Upper lobe of left lung (tissue), 6 donors: Measurements from ENCODE around the gene CASD1. TPM values are rescaled to one million over a fixed set of nuclear protein-coding genes. Genes with fewer than 3 reads are reported as not detected.

Experiments used
- ATAC-seq, 2 donors: fragments of 200-7000 bp; cut with Tn5 transposase; one replicate each; pipeline ENCODE4 v1.9.1; 2022; ENCODE audit warnings: mild to moderate bottlenecking in 2 of 2, moderate library complexity in 2 of 2; ENCODE audit not compliant: low FRiP score in 2 of 2
- DNase-seq, 2 donors: peaks; one replicate each; pipeline ENCODE4 v3.0.0-alpha.2; 2019 to 2020
- H3K27ac ChIP-seq, 4 donors: fragments of 200-600 bp; sonication (generic); one replicate each; pipeline ENCODE4 v1.5.1; 2016 to 2019
- H3K27me3 ChIP-seq, 4 donors: fragments of 200-600 bp; sonication (generic); one replicate each; pipeline ENCODE4 v1.5.1; 2017 to 2019
- H3K36me3 ChIP-seq, 4 donors: fragments of 200-600 bp; sonication (generic); one replicate each; pipeline ENCODE4 v1.5.1; 2016 to 2019
- H3K4me1 ChIP-seq, 4 donors: fragments of 200-600 bp; sonication (generic); one replicate each; pipeline ENCODE4 v1.5.1; 2018 to 2019
- H3K4me3 ChIP-seq, 4 donors: fragments of 200-600 bp; sonication (generic); one replicate each; pipeline ENCODE4 v1.5.1; 2017 to 2019; ENCODE audit warnings: mild to moderate bottlenecking in 2 of 4, moderate library complexity in 1 of 4
- H3K9me3 ChIP-seq, 4 donors: fragments of 200-600 bp; sonication (generic); one replicate each; pipeline ENCODE4 v1.5.1; 2018 to 2019
- CTCF ChIP-seq, 6 experiments: fragments of 450-650 bp in 4 of 6; fragments of 200-600 bp in 2 of 6; sonication (generic) in 2 of 6; IDR thresholded peaks; one replicate each; pipeline ENCODE4 v1.5.1; 2016 to 2019; ENCODE audit warnings: antibody characterized with exemption in 6 of 6
- EP300 ChIP-seq, 4 donors: sonication (generic); formaldehyde crosslinking; IDR thresholded peaks; one replicate each; pipeline ENCODE4 v1.5.1; 2017; ENCODE audit warnings: antibody characterized with exemption in 4 of 4, control low read depth in 2 of 4
- POLR2A ChIP-seq, 4 donors: fragments of 450-650 bp; IDR thresholded peaks; one replicate each; pipeline ENCODE4 v1.5.1; 2016 to 2017; ENCODE audit warnings: antibody characterized with exemption in 4 of 4, mild to moderate bottlenecking in 2 of 4
- POLR2AphosphoS5 ChIP-seq, 2 donors: sonication (generic); formaldehyde crosslinking; IDR thresholded peaks; one replicate each; pipeline ENCODE4 v1.5.1; 2017; ENCODE audit warnings: antibody characterized with exemption in 2 of 2
- WGBS, 2 donors: methylation state at CpG; one replicate each; pipeline ENCODE4 v1.1.5; 2017 to 2018; 5-methylcytosine and 5-hydroxymethylcytosine counted together
- total RNA-seq, 6 donors: library from RNA; depleted of rRNA in 4 of 6; stranded (reverse); fragments of >200 nt in 4 of 6; gene quantifications; one replicate each; pipeline versions ENCODE4 v1.1.0 to v1.2.1, GENCODE V29; 2016 to 2021
- donor health status: DM: no; HTN: no; CAD: no; lungs with moderate emphysema.
- donor health status: DM: no; HTN: yes; CAD: no; lungs with severe emphysema.

CASD1 gene
- total RNA-seq, 6 donors from 2014 or later: 10.1 to 52.9 (median 24.7) TPM

GRCh38 chr7:94498918-94499317, 10.7 kb upstream of the CASD1 start:
- no peak overlapping the region for H3K4me3 ChIP-seq
- no peak for TF ChIP-seq POLR2A (IDR thresholded peaks at IDR 0.05)
- TF ChIP-seq EP300 (IDR thresholded peaks at IDR 0.05): no peak
- TF ChIP-seq POLR2AphosphoS5 (IDR thresholded peaks at IDR 0.05): no peak
- TF ChIP-seq CTCF (IDR thresholded peaks at IDR 0.05): no peak
- DNase-seq: no peak
- H3K27me3 ChIP-seq: no peaks in the 10 kb centered on the region
- no peaks in the 10 kb centered on the region for H3K4me1 ChIP-seq
- 87 to 95% methylated on average over 2 of the region's 2 CpGs for WGBS, 2 donors
- H3K27ac ChIP-seq: no peak overlapping the region
- no peaks in the 10 kb centered on the region for H3K9me3 ChIP-seq
- no peaks in the 10 kb centered on the region for H3K36me3 ChIP-seq
- no peak for ATAC-seq

DNA sequence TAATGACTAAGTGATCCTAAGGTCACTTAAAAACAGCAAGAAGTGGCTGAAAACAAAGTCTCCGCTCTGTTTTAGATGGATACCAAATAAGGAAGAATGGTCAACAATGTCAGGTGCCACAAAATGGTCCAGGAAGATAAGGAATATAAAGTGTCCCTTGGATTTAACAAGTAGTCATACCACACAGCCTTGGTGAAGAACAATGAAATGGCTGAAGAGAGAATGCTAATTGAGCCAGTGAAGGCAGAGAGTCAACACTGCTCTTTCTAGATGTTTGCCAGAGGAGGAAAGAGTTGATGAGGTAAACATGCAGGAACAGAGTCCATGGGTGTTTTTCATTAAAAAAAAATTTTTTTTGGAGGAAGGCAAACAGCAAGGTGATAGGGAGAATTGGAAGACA, 2.1 kb upstream of the CASD1 start:
- 93 to 100% methylated on average over 1 of the region's 1 CpG for WGBS, 2 donors
- H3K27ac ChIP-seq: no peak overlapping the region
- no peaks in the 10 kb centered on the region for H3K36me3 ChIP-seq
- no peaks in the 10 kb centered on the region for H3K27me3 ChIP-seq
- TF ChIP-seq POLR2A (IDR thresholded peaks at IDR 0.05): no peak
- TF ChIP-seq POLR2AphosphoS5 (IDR thresholded peaks at IDR 0.05): no peak
- no peak for TF ChIP-seq CTCF (IDR thresholded peaks at IDR 0.05)
- no peak for TF ChIP-seq EP300 (IDR thresholded peaks at IDR 0.05)
- H3K4me1 ChIP-seq: peaks cover 12 to 26% (median 16%) of the 10 kb centered on the region in 4 donors
- DNase-seq (no peak), ATAC-seq (no peak)
- no peaks in the 10 kb centered on the region for H3K9me3 ChIP-seq
- no peak overlapping the region for H3K4me3 ChIP-seq

- no peaks in the 10 kb centered on the region for H3K27me3 ChIP-seq
- peaks cover 12 to 31% (median 16%) of the 10 kb centered on the region in 4 donors for H3K4me1 ChIP-seq
- H3K27ac ChIP-seq: no peak overlapping the region
- ATAC-seq (no peak), DNase-seq (no peak)
- H3K9me3 ChIP-seq: no peaks in the 10 kb centered on the region
- no peaks in the 10 kb centered on the region for H3K36me3 ChIP-seq
- H3K4me3 ChIP-seq: no peak overlapping the region
- TF ChIP-seq POLR2AphosphoS5 (IDR thresholded peaks at IDR 0.05) (no peak), CTCF (IDR thresholded peaks at IDR 0.05) (no peak), POLR2A (IDR thresholded peaks at IDR 0.05) (no peak), EP300 (IDR thresholded peaks at IDR 0.05) (no peak)
Observed at GRCh38 chr7:94507962-94508361, 1.6 kb upstream of the CASD1 start.

DNA sequence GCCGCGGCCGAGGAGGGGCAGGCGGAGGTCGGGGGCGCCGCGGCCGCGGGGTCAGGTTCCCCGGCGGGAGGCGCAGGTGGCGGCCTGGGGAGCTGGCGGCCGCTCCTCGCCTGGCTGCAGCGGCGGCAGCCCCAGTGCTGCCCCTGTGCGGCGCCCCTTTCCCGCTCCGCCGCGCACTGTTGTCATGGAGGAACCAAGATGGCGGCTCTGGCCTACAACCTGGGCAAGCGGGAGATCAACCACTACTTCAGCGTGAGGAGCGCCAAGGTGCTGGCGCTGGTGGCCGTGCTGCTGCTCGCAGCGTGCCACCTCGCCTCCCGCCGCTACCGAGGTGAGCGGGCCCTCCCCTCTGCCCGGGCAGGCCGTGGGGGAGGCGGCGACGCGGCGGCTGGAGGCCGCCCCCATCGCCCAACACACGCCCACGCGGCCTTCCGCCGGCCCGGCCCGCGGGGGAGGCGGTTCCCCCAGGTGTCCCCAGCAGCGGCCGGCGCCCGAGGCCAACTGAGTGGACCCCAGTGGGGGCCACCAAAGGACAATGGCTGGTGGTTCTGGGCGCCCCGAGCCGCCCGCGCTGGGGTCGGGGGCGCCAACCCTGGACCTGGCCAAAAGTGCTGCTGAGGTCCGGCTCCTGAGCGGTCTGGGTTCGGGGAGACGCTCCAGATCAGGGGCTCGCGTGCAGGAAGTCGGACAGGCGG, 425 bp downstream of the CASD1 start:
- Histone ChIP-seq H3K4me1 (peaks cover 12 to 41% (median 21%) of the 10 kb centered on the region in 4 donors), H3K9me3 (no peaks in the 10 kb centered on the region), H3K36me3 (no peaks in the 10 kb centered on the region), H3K4me3 (peak overlapping the region; percentile 75 to 84 (median 84)), H3K27ac (peak overlapping the region; percentile 89 to 96 (median 95)), H3K27me3 (no peaks in the 10 kb centered on the region)
- DNase-seq (peak; percentile 68 to 94), ATAC-seq (peak; percentile 90 to 91)
- peak in 2 of 4 donors; percentile 19 to 86 for TF ChIP-seq POLR2A (IDR thresholded peaks at IDR 0.05)
- TF ChIP-seq EP300 (IDR thresholded peaks at IDR 0.05): no peak
- peak in 4 of 6 experiments; percentile 6 to 46 (median 22) for TF ChIP-seq CTCF (IDR thresholded peaks at IDR 0.05)
- TF ChIP-seq POLR2AphosphoS5 (IDR thresholded peaks at IDR 0.05): peak in 1 of 2 donors; percentile 58
- whole genome bisulfite sequencing, 2 donors: 1% methylated on average over 14 to 28 of the region's 75 CpGs
